Ovary (tissue), 9 donors: ENCODE results near the gene KAT6B. TPM values are rescaled to one million over a fixed set of nuclear protein-coding genes. Genes with fewer than 3 reads are reported as not detected.

Experiments used
- DNase-seq, 5 donors: peaks; one replicate each; pipeline ENCODE4 v3.0.0-alpha.2; 2019 to 2020
- H3K27ac ChIP-seq, 2 donors: fragments of 200-600 bp; one replicate each; pipeline versions ENCODE4 v1.5.1 to v1.8.0; 2019 to 2022
- H3K27me3 ChIP-seq: fragments of 200-600 bp; one replicate; pipeline ENCODE4 v1.8.0; 2022
- H3K36me3 ChIP-seq: fragments of 200-600 bp; sonication (generic); one replicate; pipeline ENCODE4 v1.5.1; 2019
- H3K4me1 ChIP-seq: one replicate; pipeline ENCODE4 v1.8.1; 2013; ENCODE audit warnings: mild to moderate bottlenecking, moderate library complexity; ENCODE audit not compliant: insufficient read depth
- H3K4me3 ChIP-seq: fragments of 200-600 bp; sonication (generic); one replicate; pipeline ENCODE4 v1.5.1; 2017
- H3K9me3 ChIP-seq, 2 donors: fragments of 200-600 bp in 1 of 2; sonication (generic) in 1 of 2; one replicate each; pipeline versions ENCODE4 v1.5.1 to v1.8.1; 2013 to 2019; ENCODE audit warnings: mild to moderate bottlenecking in 1 of 2, moderate library complexity in 1 of 2
- CTCF ChIP-seq, 3 donors: fragments of 450-650 bp in 2 of 3; fragments of 200-600 bp in 1 of 3; IDR thresholded peaks; one replicate each; pipeline versions ENCODE4 v1.5.1 to v1.8.0; 2016 to 2022; ENCODE audit warnings: antibody characterized with exemption in 3 of 3, mild to moderate bottlenecking in 1 of 3
- EP300 ChIP-seq: sonication (generic); formaldehyde crosslinking; IDR thresholded peaks from one replicate; pipeline ENCODE4 v1.6.1; 2017; ENCODE audit warnings: antibody characterized with exemption
- POLR2A ChIP-seq: fragments of 450-650 bp; IDR thresholded peaks from one replicate; pipeline ENCODE4 v1.6.1; 2017; ENCODE audit warnings: antibody characterized with exemption, mild to moderate bottlenecking, moderate library complexity
- WGBS, 3 donors: extraction: QIAGEN DNeasy Blood & Tissue Kit in 1 of 3; methylation state at CpG; one replicate each; pipeline versions ENCODE4 v1.1.5 to v1.1.7; 2013 to 2017; 5-methylcytosine and 5-hydroxymethylcytosine counted together
- intact Hi-C, 4 donors: fragments of 100-400 bp; cut with DNase I; formaldehyde crosslinking; loops; one replicate each; pipeline versions ENCODE4 v1.11.0 to v1.15.1; 2022 to 2023
- polyA plus RNA-seq, 2 donors: library from polyadenylated mRNA; stranded (reverse); fragments of 200-250 nt in 1 of 2; fragments of 350-450 nt in 1 of 2; fragmentation: Illumina TruSeq in 1 of 2; extraction: RNeasy Lipid Tissue Mini Kit (QIAGEN cat#74804) in 1 of 2; gene quantifications; one replicate each; pipeline ENCODE4 v1.2.3, GENCODE V29; 2013 to 2014
- total RNA-seq, 7 donors: library from RNA; depleted of rRNA in 2 of 7; stranded (reverse); fragments of >200 nt in 2 of 7; fragmentation: NEBNext Ultra II Directional in 3 of 7; extraction: Animal tissue kit (Norgen Biotek cat#: 25700) in 3 of 7; gene quantifications; one replicate each; pipeline versions ENCODE4 v1.1.0 to v1.2.4, GENCODE V29; 2016 to 2023
- donor health status: DM: no; HTN: no; CAD: no; lungs with moderate emphysema.
- donor health status: DM: no; HTN: no; CAD: no.
- donor health status: Bipolar disorder and iron deficiency.
- donor health status: DM: yes; HTN: yes; CAD: no.
- donor health status: DM: no; HTN: no; CAD: no.
- donor health status: DM: yes; HTN: yes; CAD: no.

KAT6B gene
- total and polyA plus RNA-seq, 9 donors: 14.9 to 61.6 (median 49.2) TPM

- no peak overlapping the region for H3K27ac ChIP-seq
- H3K4me1 ChIP-seq: peaks cover 2% of the 10 kb centered on the region
- intact Hi-C loops: no loop called here
- no peaks in the 10 kb centered on the region for H3K27me3 ChIP-seq
- no peak overlapping the region for H3K4me3 ChIP-seq
- DNase-seq: no peak
- no peak for TF ChIP-seq POLR2A
- no peak for TF ChIP-seq CTCF (IDR thresholded peaks at IDR 0.05)
- TF ChIP-seq EP300: no peak
- H3K9me3 ChIP-seq: no peaks in the 10 kb centered on the region
- 93 to 95% (median 95%) methylated on average over 5 of the region's 5 CpGs for WGBS, 3 donors
- no peaks in the 10 kb centered on the region for H3K36me3 ChIP-seq
These were observed 129.4 kb downstream of the KAT6B start for GRCh38 chr10:74955796-74956195.

- Histone ChIP-seq H3K36me3 (no peaks in the 10 kb centered on the region), H3K27me3 (no peaks in the 10 kb centered on the region), H3K4me3 (no peak overlapping the region), H3K9me3 (no peaks in the 10 kb centered on the region), H3K27ac (no peak overlapping the region), H3K4me1 (peaks cover 2% of the 10 kb centered on the region)
- TF ChIP-seq CTCF (IDR thresholded peaks at IDR 0.05): no peak
- TF ChIP-seq POLR2A: no peak
- TF ChIP-seq EP300: no peak
- DNase-seq: no peak
- WGBS, 3 donors: 92 to 97% (median 96%) methylated on average over 1 of the region's 1 CpG
- intact Hi-C loops: no loop called here
These were observed 130.2 kb downstream of the KAT6B start for GRCh38 chr10:74956555-74957111.

GRCh38 chr10:74957285-74957961, 131.0 kb downstream of the KAT6B start:
- no peak for DNase-seq
- no peak overlapping the region for H3K4me3 ChIP-seq
- no peak for TF ChIP-seq CTCF (IDR thresholded peaks at IDR 0.05)
- TF ChIP-seq POLR2A: no peak
- no peak for TF ChIP-seq EP300
- no peaks in the 10 kb centered on the region for H3K36me3 ChIP-seq
- no peaks in the 10 kb centered on the region for H3K27me3 ChIP-seq
- peaks cover 2% of the 10 kb centered on the region for H3K4me1 ChIP-seq
- 19 to 23% (median 20%) methylated on average over 9 of the region's 9 CpGs for WGBS, 3 donors
- intact Hi-C loops: no loop called here
- H3K9me3 ChIP-seq: no peaks in the 10 kb centered on the region
- no peak overlapping the region for H3K27ac ChIP-seq

- Histone ChIP-seq H3K4me1 (peaks cover 2% of the 10 kb centered on the region), H3K27me3 (no peaks in the 10 kb centered on the region), H3K27ac (no peak overlapping the region), H3K36me3 (no peaks in the 10 kb centered on the region), H3K4me3 (no peak overlapping the region), H3K9me3 (no peaks in the 10 kb centered on the region)
- no peak for DNase-seq
- intact Hi-C loops: no loop called here
- TF ChIP-seq CTCF (IDR thresholded peaks at IDR 0.05): no peak
- no peak for TF ChIP-seq POLR2A
- TF ChIP-seq EP300: no peak
- WGBS, 3 donors: 96 to 98% (median 97%) methylated on average over 3 of the region's 3 CpGs
These were observed 131.9 kb downstream of the KAT6B start for GRCh38 chr10:74958316-74958715.
